GM10266 (cell line): ENCODE data around the gene CD46.
"Not testable (repeated sequence)": the region's sequence is repeated elsewhere in the genome, so short reads cannot be mapped to it uniquely, and the experiment has no call there.

Experiments used
- DNase-seq: peaks from one replicate; pipeline ENCODE4 v3.0.0; 2012; ENCODE audit errors: extremely low spot score
- CTCF ChIP-seq: IDR thresholded peaks from 2 replicates; pipeline ENCODE4 v1.5.1; 2012; ENCODE audit warnings: mild to moderate bottlenecking, low read depth; ENCODE audit not compliant: control insufficient read depth, insufficient read depth; ENCODE audit errors: missing control alignments

CD46 gene

GRCh38 chr1:207748737-207749528, 2.9 kb upstream of the CD46 start:
- no peak for DNase-seq
- no peak for TF ChIP-seq CTCF

GRCh38 chr1:207750631-207751305, 1.1 kb upstream of the CD46 start:
- no peak for DNase-seq
- TF ChIP-seq CTCF = no peak

- DNase-seq = not testable (repeated sequence)
These were observed 428 bp upstream of the CD46 start for GRCh38 chr1:207751463-207751789.

- DNase-seq = peak; percentile 21
- TF ChIP-seq CTCF = no peak
These were observed 673 bp downstream of the CD46 start for GRCh38 chr1:207752456-207752998.

GRCh38 chr1:207753611-207754010, 1.8 kb downstream of the CD46 start:
- TF ChIP-seq CTCF = no peak
- DNase-seq = no peak

- no peak for DNase-seq
- TF ChIP-seq CTCF = no peak
These were observed 2.2 kb downstream of the CD46 start for GRCh38 chr1:207754011-207754410.

- no peak for DNase-seq
- no peak for TF ChIP-seq CTCF
These were observed 3.3 kb downstream of the CD46 start for GRCh38 chr1:207754974-207755700.
